ENCODE results near the gene RAB2B. TPM values are rescaled to one million over a fixed set of nuclear protein-coding genes. Genes with fewer than 3 reads are reported as not detected.

RAB2B gene
- total RNA-seq, 2 donors from 2014 or later = 41.2 to 42.9 TPM

DNA sequence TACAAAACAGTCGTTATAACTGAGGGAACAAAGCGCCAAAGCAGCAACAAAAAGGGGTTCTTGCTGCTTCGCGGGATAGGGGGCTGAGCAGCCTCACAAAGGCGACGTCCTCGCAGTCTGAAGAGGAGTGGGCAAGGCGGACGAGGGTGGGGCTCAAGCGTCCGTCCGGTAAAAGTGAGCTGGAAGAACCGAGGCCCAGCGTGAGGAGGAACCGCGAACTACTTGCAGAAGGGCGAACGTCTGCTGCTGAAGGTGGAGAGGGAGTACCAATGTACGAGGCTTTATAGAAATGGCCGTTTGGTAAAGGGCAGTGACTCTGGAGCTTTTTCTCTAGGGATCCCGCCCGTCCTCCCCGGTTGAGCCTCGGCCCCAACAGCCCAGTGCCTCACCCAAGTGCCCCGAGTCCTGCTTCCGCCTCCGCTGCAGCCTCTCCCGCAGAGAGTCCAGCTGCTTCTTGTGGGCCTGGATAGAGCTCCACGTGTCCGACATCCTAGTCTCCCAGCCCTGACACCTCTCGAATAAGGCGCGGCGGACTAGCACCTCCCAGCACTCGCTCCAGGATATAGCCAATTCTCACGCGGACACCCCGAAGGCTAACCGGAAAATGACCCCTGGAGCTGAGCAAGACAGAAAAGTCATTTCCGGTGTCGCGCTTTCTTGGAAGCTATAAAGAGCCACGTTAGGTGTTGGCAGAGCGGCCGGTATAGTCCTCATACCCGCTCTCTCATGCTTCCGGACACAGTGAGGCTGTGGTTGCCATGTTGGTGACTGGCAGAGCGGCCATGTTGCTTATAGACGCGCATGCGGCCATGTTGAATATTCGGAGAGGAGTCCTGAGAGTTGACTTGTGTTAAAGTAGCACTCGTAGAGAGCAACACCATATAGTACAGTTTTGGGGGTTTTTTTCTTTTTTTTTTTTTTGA is 34.2 kb upstream of the RAB2B start, which contains the start of gene METTL3:
METTL3 (minus strand) TSS at position 606 of the 923 bp plus-strand sequence; CDS start at position 489, 117 bp downstream.
- H3K27ac Mint-ChIP-seq = peak within 1 kb of the TSS; percentile 98
- WGBS, 2 experiments (ENCODE audit: insufficient coverage in 1 of 2, insufficient read length in 1 of 2) = 0% methylated on average over 23 to 53 of the region's 53 CpGs
- H3K36me3 Mint-ChIP-seq (ENCODE audit: low read depth) = peaks cover 29% of the 10 kb centered on the region
- Histone ChIP-seq H3K27me3 (ENCODE audit: control insufficient read depth, insufficient read depth, low read length, poor library complexity, severe bottlenecking) (no peaks in the 10 kb centered on the region), H3K4me3 (ENCODE audit: low read length) (peak within 1 kb of the TSS; percentile 99), H3K27ac (ENCODE audit: low read depth, low read length) (peak within 1 kb of the TSS; percentile 59), H3K9me3 (ENCODE audit: control insufficient read depth, low read length) (peaks cover 11% of the 10 kb centered on the region), H3K36me3 (ENCODE audit: control insufficient read depth, insufficient read depth, low read length) (peaks cover 26% of the 10 kb centered on the region), H3K4me1 (ENCODE audit: control insufficient read depth, insufficient read depth, low read length) (no peaks in the 10 kb centered on the region), H3K9ac (ENCODE audit: extremely low read depth, low read length, poor library complexity, severe bottlenecking) (peak within 1 kb of the TSS; percentile 85)
- no peaks in the 10 kb centered on the region for H3K27me3 Mint-ChIP-seq (ENCODE audit: insufficient read depth)
- H3K9me3 Mint-ChIP-seq = peaks cover 8% of the 10 kb centered on the region
- DNase-seq = peak; percentile 98
- TF ChIP-seq CTCF (conservative IDR thresholded peaks at IDR 0.05) = no peak
- H3K4me1 Mint-ChIP-seq = peaks cover 20% of the 10 kb centered on the region
- peak within 1 kb of the TSS; percentile 99 for H3K4me3 Mint-ChIP-seq

DNA sequence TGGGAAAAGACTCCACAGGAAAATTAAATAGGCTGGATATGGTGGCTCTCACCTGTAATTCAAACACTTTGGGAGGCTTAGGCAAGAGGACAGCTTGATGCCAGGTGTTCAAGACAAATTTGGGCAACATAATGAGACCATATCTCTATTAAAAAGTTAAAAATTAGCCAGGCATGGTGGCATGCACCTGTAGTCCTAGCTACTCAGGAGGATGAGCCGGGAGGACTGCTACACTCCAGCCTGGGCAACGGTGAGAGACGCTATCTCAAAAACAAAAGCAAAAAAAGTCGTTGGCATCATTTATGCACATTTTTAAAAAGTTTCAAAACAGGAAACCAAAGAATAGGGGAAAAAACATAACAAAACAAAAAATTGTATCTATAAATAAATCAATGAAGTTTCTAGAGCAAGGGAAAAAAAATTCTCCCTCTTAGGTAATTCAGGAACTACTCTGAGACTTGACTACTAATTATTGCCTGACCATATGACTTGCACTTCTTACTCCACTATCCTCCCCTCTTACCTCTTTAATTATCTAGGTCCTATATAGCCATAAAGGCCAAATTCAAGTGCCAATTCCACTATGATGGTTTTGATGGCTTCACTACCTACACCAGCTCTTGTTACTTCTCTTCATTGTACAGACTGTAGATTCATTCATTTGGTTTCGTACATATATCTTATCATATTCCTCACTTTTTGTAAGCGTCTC is 32.8 kb upstream of the RAB2B start:
- 87 to 92% methylated on average over 4 to 6 of the region's 6 CpGs for WGBS, 2 experiments (ENCODE audit: insufficient coverage in 1 of 2, insufficient read length in 1 of 2)
- DNase-seq = no peak
- Mint-ChIP-seq H3K27me3 (ENCODE audit: insufficient read depth) (no peaks in the 10 kb centered on the region), H3K4me3 (peak overlapping the region; percentile 99), H3K9me3 (peaks cover 8% of the 10 kb centered on the region), H3K4me1 (peaks cover 22% of the 10 kb centered on the region), H3K27ac (no peak overlapping the region), H3K36me3 (ENCODE audit: low read depth) (peaks cover 32% of the 10 kb centered on the region)
- Histone ChIP-seq H3K36me3 (ENCODE audit: control insufficient read depth, insufficient read depth, low read length) (peaks cover 35% of the 10 kb centered on the region), H3K9me3 (ENCODE audit: control insufficient read depth, low read length) (peaks cover 11% of the 10 kb centered on the region), H3K27me3 (ENCODE audit: control insufficient read depth, insufficient read depth, low read length, poor library complexity, severe bottlenecking) (no peaks in the 10 kb centered on the region), H3K4me1 (ENCODE audit: control insufficient read depth, insufficient read depth, low read length) (no peaks in the 10 kb centered on the region), H3K27ac (ENCODE audit: low read depth, low read length) (no peak overlapping the region), H3K9ac (ENCODE audit: extremely low read depth, low read length, poor library complexity, severe bottlenecking) (peak overlapping the region; percentile 85), H3K4me3 (ENCODE audit: low read length) (peak overlapping the region; percentile 99)
- no peak for TF ChIP-seq CTCF (conservative IDR thresholded peaks at IDR 0.05)

- Histone ChIP-seq H3K9ac (ENCODE audit: extremely low read depth, low read length, poor library complexity, severe bottlenecking) (no peak overlapping the region), H3K27me3 (ENCODE audit: control insufficient read depth, insufficient read depth, low read length, poor library complexity, severe bottlenecking) (no peaks in the 10 kb centered on the region), H3K4me1 (ENCODE audit: control insufficient read depth, insufficient read depth, low read length) (no peaks in the 10 kb centered on the region), H3K4me3 (ENCODE audit: low read length) (no peak overlapping the region), H3K36me3 (ENCODE audit: control insufficient read depth, insufficient read depth, low read length) (peaks cover 63% of the 10 kb centered on the region), H3K9me3 (ENCODE audit: control insufficient read depth, low read length) (peaks cover 5% of the 10 kb centered on the region), H3K27ac (ENCODE audit: low read depth, low read length) (no peak overlapping the region)
- H3K9me3 Mint-ChIP-seq = peaks cover 3% of the 10 kb centered on the region
- H3K4me1 Mint-ChIP-seq = peaks cover 14% of the 10 kb centered on the region
- no peak overlapping the region for H3K4me3 Mint-ChIP-seq
- 100% methylated on average over 1 of the region's 2 CpGs; no CpG with 5 or more reads in 1 of the 2 experiments for WGBS, 2 experiments (ENCODE audit: insufficient coverage in 1 of 2, insufficient read length in 1 of 2)
- no peak overlapping the region for H3K27ac Mint-ChIP-seq
- no peak for DNase-seq
- TF ChIP-seq CTCF (conservative IDR thresholded peaks at IDR 0.05) = no peak
- H3K36me3 Mint-ChIP-seq (ENCODE audit: low read depth) = peaks cover 53% of the 10 kb centered on the region
- H3K27me3 Mint-ChIP-seq (ENCODE audit: insufficient read depth) = no peaks in the 10 kb centered on the region
These were observed 29.8 kb upstream of the RAB2B start for GRCh38 chr14:21506557-21506956.
